HEK293 (cell line): Measurements from ENCODE around the gene API5.

Source experiments
- CTCF ChIA-PET: fragments of 350-600 bp; formaldehyde crosslinking; extraction: SDS; loops from one replicate; lab custom pipeline; 2021; ENCODE audit warnings: antibody characterized with exemption; lab: Yijun Ruan, JAX
- POLR2A ChIA-PET: fragments of 300-600 bp; formaldehyde crosslinking; extraction: SDS; loops from one replicate; lab custom pipeline; 2020; ENCODE audit warnings: antibody characterized with exemption, inconsistent platforms; lab: Yijun Ruan, JAX
- H3K27ac ChIP-seq: fragments of 200-500 bp; sonication (Bioruptor generic); 2 replicates; pipeline ENCODE4 v1.5.1; 2014; ENCODE audit warnings: low read depth, low read length, control low read depth, inconsistent platforms; ENCODE audit errors: extremely low read depth
- H3K36me3 ChIP-seq, 2 experiments: fragments of 200-500 bp in 1 of 2; sonication (Bioruptor generic) in 1 of 2; 1 replicate in 1 of 2; 2 replicates in 1 of 2; pipeline ENCODE4 v1.5.1; 2014 to 2017; ENCODE audit warnings: inconsistent platforms in 2 of 2, low read length in 2 of 2; ENCODE audit not compliant: control insufficient read depth in 2 of 2, insufficient read depth in 1 of 2
- H3K4me1 ChIP-seq: fragments of 200-500 bp; sonication (Bioruptor generic); 2 replicates; pipeline ENCODE4 v1.5.1; 2014; ENCODE audit warnings: mild to moderate bottlenecking, low read length, inconsistent platforms; ENCODE audit not compliant: control insufficient read depth, insufficient read depth
- H3K4me3 ChIP-seq: 2 replicates; pipeline ENCODE4 v1.5.1; 2011; ENCODE audit warnings: low read depth, mild to moderate bottlenecking, control low read depth, low read length, moderate library complexity
- H3K9me3 ChIP-seq: fragments of 200-500 bp; sonication (Bioruptor generic); 2 replicates; pipeline ENCODE4 v1.5.1; 2014; ENCODE audit warnings: low read depth, low read length, inconsistent platforms; ENCODE audit not compliant: control insufficient read depth, insufficient read depth
- BCL11A ChIP-seq: fragments of 450-650 bp; formaldehyde crosslinking; IDR thresholded peaks from 2 replicates; pipeline ENCODE4 v1.5.1; 2016; ENCODE audit warnings: low read depth, missing biosample characterization, missing genetic modification characterization
- KLF7 ChIP-seq: fragments of 450-650 bp; formaldehyde crosslinking; IDR thresholded peaks from 2 replicates; pipeline ENCODE4 v1.5.1; 2016; ENCODE audit warnings: missing biosample characterization, missing genetic modification characterization, borderline replicate concordance
- RBAK ChIP-seq: fragments of 450-650 bp; formaldehyde crosslinking; IDR thresholded peaks from 2 replicates; pipeline ENCODE4 v1.5.1; 2016; ENCODE audit warnings: missing biosample characterization, missing genetic modification characterization
- SALL2 ChIP-seq: fragments of 450-650 bp; formaldehyde crosslinking; IDR thresholded peaks from 2 replicates; pipeline ENCODE4 v1.5.0; 2017; ENCODE audit warnings: missing biosample characterization, mild to moderate bottlenecking, missing genetic modification characterization, borderline replicate concordance
- SP2 ChIP-seq: fragments of 450-650 bp; formaldehyde crosslinking; IDR thresholded peaks from 2 replicates; pipeline ENCODE4 v1.5.1; 2016; ENCODE audit warnings: missing biosample characterization, missing genetic modification characterization
- YY2 ChIP-seq: fragments of 450-650 bp; formaldehyde crosslinking; IDR thresholded peaks from 2 replicates; pipeline ENCODE4 v1.5.1; 2016; ENCODE audit warnings: missing biosample characterization, missing genetic modification characterization
- ZBTB17 ChIP-seq: fragments of 450-650 bp; formaldehyde crosslinking; IDR thresholded peaks from 2 replicates; pipeline ENCODE4 v1.5.1; 2016; ENCODE audit warnings: missing biosample characterization, missing genetic modification characterization
- ZFHX2 ChIP-seq: fragments of 450-650 bp; formaldehyde crosslinking; conservative IDR thresholded peaks from 2 replicates; pipeline ENCODE4 v1.5.1; 2016; ENCODE audit warnings: missing biosample characterization, missing genetic modification characterization
- ZNF133 ChIP-seq: fragments of 450-650 bp; formaldehyde crosslinking; IDR thresholded peaks from 2 replicates; pipeline ENCODE4 v1.5.1; 2016; ENCODE audit warnings: missing biosample characterization, missing genetic modification characterization
- ZNF202 ChIP-seq: fragments of 450-650 bp; formaldehyde crosslinking; IDR thresholded peaks from 2 replicates; pipeline ENCODE4 v1.5.1; 2016; ENCODE audit warnings: missing biosample characterization, missing genetic modification characterization, borderline replicate concordance
- ZNF366 ChIP-seq: fragments of 450-650 bp; formaldehyde crosslinking; conservative IDR thresholded peaks from 2 replicates; pipeline ENCODE4 v1.5.1; 2016; ENCODE audit warnings: missing biosample characterization, missing genetic modification characterization
- ZNF555 ChIP-seq: fragments of 450-650 bp; formaldehyde crosslinking; conservative IDR thresholded peaks from 2 replicates; pipeline ENCODE4 v1.5.1; 2017; ENCODE audit warnings: missing biosample characterization, mild to moderate bottlenecking, missing genetic modification characterization, inconsistent platforms
- ZNF610 ChIP-seq: fragments of 450-650 bp; formaldehyde crosslinking; IDR thresholded peaks from 2 replicates; pipeline ENCODE4 v1.5.1; 2016; ENCODE audit warnings: missing biosample characterization, missing genetic modification characterization, borderline replicate concordance
- ZNF629 ChIP-seq: fragments of 450-650 bp; formaldehyde crosslinking; IDR thresholded peaks from 2 replicates; pipeline ENCODE4 v1.5.1; 2017; ENCODE audit warnings: missing biosample characterization, missing genetic modification characterization
- ZNF654 ChIP-seq: fragments of 450-650 bp; formaldehyde crosslinking; IDR thresholded peaks from 2 replicates; pipeline ENCODE4 v1.5.1; 2016; ENCODE audit warnings: low read depth, missing biosample characterization, missing genetic modification characterization
- ZNF843 ChIP-seq: fragments of 450-650 bp; formaldehyde crosslinking; IDR thresholded peaks from 2 replicates; pipeline ENCODE4 v1.5.1; 2016; ENCODE audit warnings: missing biosample characterization, missing genetic modification characterization
- ZSCAN23 ChIP-seq: fragments of 450-650 bp; formaldehyde crosslinking; IDR thresholded peaks from 2 replicates; pipeline ENCODE4 v1.5.1; 2016; ENCODE audit warnings: missing biosample characterization, missing genetic modification characterization
- TF ChIP-seq, protein P1 (sequence below): fragments of 450-650 bp; IDR thresholded peaks from 2 replicates; pipeline ENCODE4 v1.5.1; 2018; ENCODE audit warnings: missing biosample characterization, mild to moderate bottlenecking, missing genetic modification characterization
- TF ChIP-seq, protein P2 (sequence below): fragments of 450-650 bp; formaldehyde crosslinking; IDR thresholded peaks from 2 replicates; pipeline ENCODE4 v1.5.1; 2017; ENCODE audit warnings: missing biosample characterization, missing genetic modification characterization
- TF ChIP-seq, protein P3 (sequence below): fragments of 450-650 bp; formaldehyde crosslinking; IDR thresholded peaks from 2 replicates; pipeline ENCODE4 v1.5.1; 2016; ENCODE audit warnings: missing biosample characterization, missing genetic modification characterization
- TF ChIP-seq, protein P4 (sequence below): fragments of 450-650 bp; formaldehyde crosslinking; IDR thresholded peaks from 2 replicates; pipeline ENCODE4 v1.5.1; 2016; ENCODE audit warnings: missing biosample characterization, missing genetic modification characterization

Gene API5

DNA sequence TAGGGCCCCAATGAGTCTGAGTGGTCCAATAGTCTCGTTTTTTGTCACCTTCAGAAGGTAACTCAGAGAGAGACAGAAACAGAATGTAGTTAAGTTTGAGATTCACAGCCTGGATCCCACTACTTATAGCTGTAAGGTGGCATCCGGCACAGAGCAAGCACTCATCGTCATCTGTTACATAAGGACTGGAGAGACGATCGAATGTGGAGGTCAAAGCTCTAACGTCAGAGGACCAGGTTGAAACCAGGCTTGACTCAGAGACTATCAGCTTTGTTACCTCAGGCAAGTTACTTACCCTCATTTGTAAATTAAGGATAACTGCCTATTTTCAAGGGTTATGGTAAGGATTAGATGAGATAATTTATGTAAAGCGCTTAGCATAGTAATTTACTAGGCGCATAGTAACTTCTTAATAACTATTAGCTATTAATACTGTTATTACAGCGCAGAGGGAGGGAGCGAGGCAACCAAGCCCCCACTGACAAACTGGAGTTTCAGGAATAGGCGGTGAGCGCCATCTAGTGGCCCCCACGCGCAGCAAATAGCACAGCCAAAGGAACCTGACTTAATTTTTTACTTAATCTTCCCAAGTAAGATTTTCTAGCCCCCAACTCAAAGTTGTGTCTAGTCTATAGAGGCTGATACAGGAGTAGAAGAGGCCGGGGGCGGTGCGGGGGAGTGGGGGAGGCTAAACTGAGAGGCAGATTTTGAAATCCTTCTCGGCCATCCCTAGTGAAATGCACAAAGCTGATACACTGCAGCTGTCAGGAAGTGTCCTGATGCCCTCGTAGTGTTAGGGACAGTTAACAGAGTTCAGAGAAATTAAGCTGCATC, 29.0 kb upstream of the API5 start:
- H3K36me3 ChIP-seq, result no peaks in the 10 kb centered on the region
- TF ChIP-seq ZNF654 (tag by site-specific recombination), result peak; percentile 80
- no peak for TF ChIP-seq ZNF202 (tag by site-specific recombination)
- TF ChIP-seq, protein P1, sequence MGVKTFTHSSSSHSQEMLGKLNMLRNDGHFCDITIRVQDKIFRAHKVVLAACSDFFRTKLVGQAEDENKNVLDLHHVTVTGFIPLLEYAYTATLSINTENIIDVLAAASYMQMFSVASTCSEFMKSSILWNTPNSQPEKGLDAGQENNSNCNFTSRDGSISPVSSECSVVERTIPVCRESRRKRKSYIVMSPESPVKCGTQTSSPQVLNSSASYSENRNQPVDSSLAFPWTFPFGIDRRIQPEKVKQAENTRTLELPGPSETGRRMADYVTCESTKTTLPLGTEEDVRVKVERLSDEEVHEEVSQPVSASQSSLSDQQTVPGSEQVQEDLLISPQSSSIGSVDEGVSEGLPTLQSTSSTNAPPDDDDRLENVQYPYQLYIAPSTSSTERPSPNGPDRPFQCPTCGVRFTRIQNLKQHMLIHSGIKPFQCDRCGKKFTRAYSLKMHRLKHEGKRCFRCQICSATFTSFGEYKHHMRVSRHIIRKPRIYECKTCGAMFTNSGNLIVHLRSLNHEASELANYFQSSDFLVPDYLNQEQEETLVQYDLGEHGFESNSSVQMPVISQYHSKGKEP, result no peak
- TF ChIP-seq ZBTB17 (tag by site-specific recombination), result peak; percentile 52
- no peak for TF ChIP-seq SALL2 (tag by site-specific recombination)
- no peak overlapping the region for H3K4me3 ChIP-seq
- no peak overlapping the region for H3K27ac ChIP-seq
- no peaks in the 10 kb centered on the region for H3K9me3 ChIP-seq
- POLR2A ChIA-PET, result no interaction called here
- H3K4me1 ChIP-seq, result no peaks in the 10 kb centered on the region
- CTCF ChIA-PET, result interaction anchor here (0.5 to 3.4 kb wide), 44 partner anchors 9 to 1825 kb away, joined by 3 to 19 read pairs (median 4); partner anchors contain the start of gene API5

DNA sequence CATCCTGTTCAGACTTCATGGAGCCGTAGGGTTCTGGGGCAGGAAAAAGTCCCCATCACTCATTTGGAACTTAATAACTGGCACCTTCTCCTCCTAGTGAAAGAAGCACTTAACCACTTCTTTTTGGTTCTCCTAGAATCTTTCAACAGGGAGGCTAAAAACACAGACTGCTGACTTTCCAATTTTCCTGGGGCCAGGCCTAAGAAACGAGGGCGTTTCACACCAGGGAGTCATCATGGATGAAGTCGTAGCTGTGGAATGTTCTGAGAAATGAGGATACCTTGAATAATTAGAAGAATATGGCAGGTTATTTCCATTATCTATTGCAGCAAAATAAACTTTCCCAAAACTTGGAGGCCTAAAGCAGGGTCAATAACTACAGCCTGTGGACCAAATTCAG, 26.0 kb upstream of the API5 start:
- POLR2A ChIA-PET, result no interaction called here

More for the DNA sequence above, 26.0 kb upstream of the API5 start:
- no peaks in the 10 kb centered on the region for H3K36me3 ChIP-seq
- no peaks in the 10 kb centered on the region for H3K9me3 ChIP-seq
- no peaks in the 10 kb centered on the region for H3K4me1 ChIP-seq
- CTCF ChIA-PET, result interaction anchor here (0.6 kb wide), 1 partner anchor 518 kb away, joined by 3 read pairs; no protein-coding TSS in a partner anchor
- H3K4me3 ChIP-seq, result no peak overlapping the region
- TF ChIP-seq ZFHX2 (tag by site-specific recombination) (no peak), ZNF133 (tag by site-specific recombination) (no peak), BCL11A (tag by site-specific recombination) (no peak), RBAK (tag by site-specific recombination) (no peak), KLF7 (tag by site-specific recombination) (no peak), ZNF629 (tag by site-specific recombination) (no peak), YY2 (tag by site-specific recombination) (no peak), ZSCAN23 (tag by site-specific recombination) (no peak), ZNF555 (tag by site-specific recombination) (no peak), ZNF843 (tag by site-specific recombination) (no peak), ZNF366 (tag by site-specific recombination) (no peak), SP2 (tag by site-specific recombination) (no peak), ZNF610 (tag by site-specific recombination) (no peak)
- TF ChIP-seq, protein P2, sequence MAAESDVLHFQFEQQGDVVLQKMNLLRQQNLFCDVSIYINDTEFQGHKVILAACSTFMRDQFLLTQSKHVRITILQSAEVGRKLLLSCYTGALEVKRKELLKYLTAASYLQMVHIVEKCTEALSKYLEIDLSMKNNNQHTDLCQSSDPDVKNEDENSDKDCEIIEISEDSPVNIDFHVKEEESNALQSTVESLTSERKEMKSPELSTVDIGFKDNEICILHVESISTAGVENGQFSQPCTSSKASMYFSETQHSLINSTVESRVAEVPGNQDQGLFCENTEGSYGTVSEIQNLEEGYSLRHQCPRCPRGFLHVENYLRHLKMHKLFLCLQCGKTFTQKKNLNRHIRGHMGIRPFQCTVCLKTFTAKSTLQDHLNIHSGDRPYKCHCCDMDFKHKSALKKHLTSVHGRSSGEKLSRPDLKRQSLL (tag by site-specific recombination), result no peak
- TF ChIP-seq, protein P3, sequence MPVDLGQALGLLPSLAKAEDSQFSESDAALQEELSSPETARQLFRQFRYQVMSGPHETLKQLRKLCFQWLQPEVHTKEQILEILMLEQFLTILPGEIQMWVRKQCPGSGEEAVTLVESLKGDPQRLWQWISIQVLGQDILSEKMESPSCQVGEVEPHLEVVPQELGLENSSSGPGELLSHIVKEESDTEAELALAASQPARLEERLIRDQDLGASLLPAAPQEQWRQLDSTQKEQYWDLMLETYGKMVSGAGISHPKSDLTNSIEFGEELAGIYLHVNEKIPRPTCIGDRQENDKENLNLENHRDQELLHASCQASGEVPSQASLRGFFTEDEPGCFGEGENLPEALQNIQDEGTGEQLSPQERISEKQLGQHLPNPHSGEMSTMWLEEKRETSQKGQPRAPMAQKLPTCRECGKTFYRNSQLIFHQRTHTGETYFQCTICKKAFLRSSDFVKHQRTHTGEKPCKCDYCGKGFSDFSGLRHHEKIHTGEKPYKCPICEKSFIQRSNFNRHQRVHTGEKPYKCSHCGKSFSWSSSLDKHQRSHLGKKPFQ (tag by site-specific recombination), result no peak
- TF ChIP-seq, protein P4, sequence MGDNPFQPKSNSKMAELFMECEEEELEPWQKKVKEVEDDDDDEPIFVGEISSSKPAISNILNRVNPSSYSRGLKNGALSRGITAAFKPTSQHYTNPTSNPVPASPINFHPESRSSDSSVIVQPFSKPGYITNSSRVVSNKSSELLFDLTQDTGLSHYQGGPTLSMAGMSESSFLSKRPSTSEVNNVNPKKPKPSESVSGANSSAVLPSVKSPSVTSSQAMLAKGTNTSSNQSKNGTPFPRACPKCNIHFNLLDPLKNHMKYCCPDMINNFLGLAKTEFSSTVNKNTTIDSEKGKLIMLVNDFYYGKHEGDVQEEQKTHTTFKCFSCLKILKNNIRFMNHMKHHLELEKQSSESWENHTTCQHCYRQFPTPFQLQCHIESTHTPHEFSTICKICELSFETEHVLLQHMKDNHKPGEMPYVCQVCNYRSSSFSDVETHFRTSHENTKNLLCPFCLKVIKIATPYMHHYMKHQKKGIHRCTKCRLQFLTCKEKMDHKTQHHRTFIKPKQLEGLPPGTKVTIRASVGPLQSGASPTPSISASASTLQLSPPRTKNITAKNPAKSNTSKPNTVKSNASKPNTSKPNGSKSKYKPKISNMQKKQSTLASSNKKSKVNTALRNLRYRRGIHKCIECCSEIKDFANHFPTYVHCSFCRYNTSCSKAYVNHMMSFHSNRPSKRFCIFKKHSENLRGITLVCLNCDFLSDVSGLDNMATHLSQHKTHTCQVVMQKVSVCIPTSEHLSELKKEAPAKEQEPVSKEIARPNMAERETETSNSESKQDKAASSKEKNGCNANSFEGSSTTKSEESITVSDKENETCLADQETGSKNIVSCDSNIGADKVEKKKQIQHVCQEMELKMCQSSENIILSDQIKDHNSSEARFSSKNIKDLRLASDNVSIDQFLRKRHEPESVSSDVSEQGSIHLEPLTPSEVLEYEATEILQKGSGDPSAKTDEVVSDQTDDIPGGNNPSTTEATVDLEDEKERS (tag by site-specific recombination), result no peak
- no peak overlapping the region for H3K27ac ChIP-seq
